ENCODE results near the gene EFCAB6.

The EFCAB6 gene

DNA sequence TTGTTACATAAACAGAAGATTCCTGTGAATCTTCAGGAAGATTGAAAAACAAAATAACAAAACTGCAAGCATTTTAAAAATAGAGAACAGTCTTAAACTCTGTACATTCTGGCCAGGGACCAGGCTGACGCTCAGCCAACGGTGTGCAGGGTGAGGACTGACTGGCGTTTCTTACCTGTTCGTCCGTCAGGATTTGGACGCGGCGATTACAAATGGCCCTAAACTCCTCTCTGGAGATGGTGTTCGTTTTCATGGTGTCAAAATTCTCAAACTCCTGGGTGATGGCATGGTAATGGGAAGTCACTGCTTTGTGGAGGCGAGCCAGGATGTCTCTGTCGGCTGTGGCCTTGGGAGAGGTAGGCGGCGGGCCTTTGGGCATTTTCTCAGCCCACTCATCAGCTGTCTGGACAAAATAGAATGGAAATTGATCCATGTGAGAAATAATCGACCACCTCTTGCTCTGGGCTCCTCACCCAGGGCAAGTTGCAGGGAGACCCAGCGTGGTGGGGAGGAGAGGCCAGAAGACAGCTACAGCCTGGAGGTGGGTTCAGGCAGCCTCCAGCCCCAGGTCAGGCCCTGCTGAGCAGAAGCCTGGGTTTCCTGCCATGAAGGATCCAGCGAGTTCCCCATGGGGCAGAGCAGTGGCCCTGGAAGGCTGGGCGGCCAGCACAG lies 257.3 kb downstream of the EFCAB6 start:
- DNase-seq (ENCODE audit: low read depth in 3 of 3, low spot score in 1 of 3): no peak

DNA sequence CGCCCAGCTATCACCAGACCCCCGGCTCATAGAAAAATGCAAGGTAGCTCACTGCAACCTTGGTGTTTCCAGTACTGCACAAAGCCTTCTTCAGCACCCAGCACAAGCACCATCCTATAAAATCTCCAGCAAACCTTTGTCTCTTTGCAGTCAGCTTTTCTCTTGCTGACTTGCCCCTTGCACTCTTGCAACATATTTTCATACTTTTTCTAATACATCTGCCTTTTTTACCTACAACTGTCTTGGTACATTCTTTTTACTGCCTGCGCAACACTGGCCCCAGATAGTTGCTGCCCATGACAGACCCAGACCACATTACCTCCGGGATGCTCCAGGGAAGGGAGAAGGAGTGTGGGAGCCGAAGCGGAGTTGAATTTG lies 257.9 kb downstream of the EFCAB6 start:
- DNase-seq (ENCODE audit: low read depth in 3 of 3, low spot score in 1 of 3): no peak

DNA sequence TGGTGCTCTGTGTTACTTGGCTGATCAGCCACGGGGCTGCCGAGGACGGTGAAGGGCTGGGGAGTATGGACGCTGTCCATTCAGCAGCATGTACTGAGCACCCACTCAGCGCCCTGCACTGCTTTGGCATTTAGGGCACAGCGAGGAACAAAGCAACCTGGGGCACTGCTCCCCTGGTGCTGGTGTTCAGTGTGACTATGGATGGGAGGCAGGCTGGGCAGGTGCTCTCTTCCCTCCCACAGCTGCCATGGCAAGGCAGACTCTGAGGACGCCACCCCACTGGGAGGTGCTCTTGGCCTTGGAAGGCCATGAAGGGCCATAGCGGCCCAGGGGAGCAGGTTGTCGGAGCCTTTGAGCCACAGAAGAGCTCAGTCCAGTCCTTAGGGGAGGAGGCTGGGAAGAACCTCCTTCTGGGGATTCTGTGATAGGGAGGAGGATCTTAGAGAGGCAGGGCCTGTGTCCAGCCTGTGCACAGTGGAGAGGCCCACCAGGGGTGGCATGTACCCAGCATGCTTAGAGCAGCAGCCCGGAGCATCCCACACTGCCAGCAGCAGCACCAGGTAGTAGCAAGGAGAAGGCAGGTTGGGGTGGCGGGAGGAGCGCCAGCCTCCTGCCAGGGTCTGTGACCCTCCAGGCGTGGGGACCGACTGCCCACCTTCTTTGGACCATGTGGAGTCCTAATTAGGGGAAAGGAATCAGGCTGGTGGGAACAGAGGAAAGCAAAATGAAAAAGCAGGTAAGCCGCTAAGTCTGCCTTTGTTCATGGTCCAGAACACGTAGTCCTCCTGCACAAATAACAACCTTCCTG lies 258.4 kb downstream of the EFCAB6 start:
- DNase-seq (ENCODE audit: low read depth in 3 of 3, low spot score in 1 of 3): no peak

DNA sequence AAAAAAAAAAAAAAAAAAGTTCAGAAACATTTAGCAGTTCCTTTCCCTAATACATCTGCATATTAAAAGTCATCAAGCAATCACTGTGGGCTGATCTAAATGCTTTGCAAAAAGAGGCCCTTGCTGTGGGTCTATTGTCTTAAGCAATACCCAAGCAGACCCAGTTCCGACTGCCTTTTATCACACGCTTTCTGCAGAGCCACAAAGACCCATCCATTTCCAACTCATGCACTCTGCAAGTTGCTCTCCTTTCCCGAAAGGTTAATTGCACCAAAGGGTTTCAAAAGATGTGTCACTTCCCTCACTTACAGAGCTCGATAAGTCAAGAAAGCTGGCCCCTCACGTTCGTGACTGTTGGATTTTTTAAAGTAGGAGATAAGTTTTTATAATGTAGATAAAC lies 261.4 kb downstream of the EFCAB6 start:
- no peak for DNase-seq (ENCODE audit: low read depth in 3 of 3, low spot score in 1 of 3)

DNA sequence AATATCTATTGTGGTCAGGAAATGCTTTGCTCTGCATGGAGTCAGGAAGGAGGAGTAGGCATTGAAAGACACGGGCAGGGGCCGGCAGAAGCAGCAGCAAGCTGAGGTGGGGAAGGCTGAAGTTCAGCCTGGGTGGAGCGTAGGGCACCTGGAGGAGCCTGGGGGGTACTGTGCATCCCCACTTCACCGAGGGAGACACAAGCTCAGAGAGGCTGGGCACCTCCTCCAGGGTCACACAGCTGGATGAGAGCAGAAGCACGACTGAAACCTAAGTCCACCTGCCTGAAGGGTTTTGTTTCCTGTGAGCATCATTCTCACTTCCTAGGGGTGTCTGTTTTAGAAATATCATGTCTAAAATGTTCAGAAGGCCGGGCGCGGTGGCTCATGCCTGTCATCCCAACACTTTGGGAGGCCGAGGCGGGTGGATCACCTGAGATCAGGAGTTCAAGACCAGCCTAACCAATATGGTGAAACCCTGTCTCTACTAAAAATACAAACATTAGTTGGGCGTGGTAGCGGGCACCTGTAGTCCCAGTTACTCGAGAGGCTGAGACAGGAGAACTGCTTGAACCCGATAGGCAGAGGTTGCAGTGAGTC lies 262.0 kb downstream of the EFCAB6 start:
- no peak for DNase-seq (ENCODE audit: low read depth in 3 of 3, low spot score in 1 of 3)

DNA sequence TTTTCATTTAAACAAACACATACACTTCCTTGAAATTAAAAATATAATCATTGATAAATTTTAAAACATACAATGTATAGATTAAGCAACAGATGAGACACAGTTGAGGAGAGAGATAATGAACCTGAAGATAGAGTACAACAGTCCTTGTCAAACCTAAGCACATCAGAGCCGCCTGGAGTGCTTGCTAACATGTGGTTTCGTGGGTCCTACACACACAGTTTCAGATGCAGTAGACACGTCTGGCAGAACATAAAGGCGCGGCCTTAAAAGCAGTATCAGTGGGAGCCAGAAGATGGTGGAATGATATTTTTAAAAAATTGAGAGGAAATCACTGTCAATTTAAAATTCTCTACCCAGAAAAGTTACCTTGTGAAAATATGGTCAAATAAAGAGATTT lies 265.9 kb downstream of the EFCAB6 start:
- no peak for DNase-seq (ENCODE audit: low read depth in 3 of 3, low spot score in 1 of 3)

DNA sequence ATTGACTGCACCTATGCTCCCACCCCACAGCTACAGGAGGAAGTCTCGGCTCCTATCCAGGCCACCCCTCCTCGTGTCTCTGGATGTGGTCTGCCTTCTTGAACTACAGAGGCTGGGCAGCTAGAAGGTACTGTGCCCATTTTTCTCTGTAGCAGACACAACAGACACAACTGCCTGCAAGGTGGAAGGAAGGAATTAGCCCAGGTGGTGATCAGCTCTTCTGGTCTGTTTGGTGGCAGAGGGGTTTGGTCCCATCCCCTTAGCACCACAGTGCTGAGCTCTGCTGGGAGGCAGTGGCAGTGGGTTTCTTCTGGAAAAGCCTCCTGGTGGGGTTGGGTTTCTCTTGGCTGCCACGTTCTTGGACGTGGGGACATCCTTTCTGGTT lies 267.8 kb downstream of the EFCAB6 start:
- no peak for DNase-seq (ENCODE audit: low read depth in 3 of 3, low spot score in 1 of 3)

DNA sequence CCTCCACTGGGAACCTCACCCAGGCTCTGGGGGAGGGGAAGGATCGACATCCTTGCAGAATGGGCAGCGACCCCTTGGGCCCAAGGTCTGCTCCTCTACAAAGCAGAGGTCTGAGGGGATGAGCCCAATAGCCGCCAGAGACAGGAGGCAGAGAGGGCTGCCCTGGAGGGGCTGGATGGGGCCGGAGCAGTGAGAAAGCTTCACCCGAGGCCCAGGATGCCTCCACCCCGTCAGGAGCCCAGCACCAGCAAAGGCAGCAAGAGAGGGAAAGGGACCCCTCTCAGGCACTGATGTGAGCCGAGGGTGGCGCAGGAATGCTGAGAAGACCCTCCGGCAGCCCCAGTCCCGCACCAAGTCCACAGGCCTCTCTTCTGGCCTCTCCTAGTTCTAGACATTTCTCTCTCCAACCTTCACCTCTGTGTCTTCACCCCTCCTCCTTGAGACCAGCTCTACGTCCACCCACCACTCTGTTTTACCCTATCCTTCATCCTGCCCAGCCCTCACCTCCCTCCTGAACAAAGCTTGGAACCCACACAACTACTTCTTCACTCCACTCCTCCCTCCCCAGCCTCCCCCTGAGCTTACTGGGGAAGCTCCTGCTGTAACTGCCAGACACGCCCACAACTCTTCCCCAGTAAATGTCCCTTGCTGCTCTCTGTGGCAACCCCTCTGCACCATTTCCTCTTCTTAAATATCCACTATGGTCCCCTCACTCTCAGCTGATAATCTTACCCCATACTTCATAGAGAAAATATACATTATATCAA lies 268.4 kb downstream of the EFCAB6 start:
- no peak for DNase-seq (ENCODE audit: low read depth in 3 of 3, low spot score in 1 of 3)

DNA sequence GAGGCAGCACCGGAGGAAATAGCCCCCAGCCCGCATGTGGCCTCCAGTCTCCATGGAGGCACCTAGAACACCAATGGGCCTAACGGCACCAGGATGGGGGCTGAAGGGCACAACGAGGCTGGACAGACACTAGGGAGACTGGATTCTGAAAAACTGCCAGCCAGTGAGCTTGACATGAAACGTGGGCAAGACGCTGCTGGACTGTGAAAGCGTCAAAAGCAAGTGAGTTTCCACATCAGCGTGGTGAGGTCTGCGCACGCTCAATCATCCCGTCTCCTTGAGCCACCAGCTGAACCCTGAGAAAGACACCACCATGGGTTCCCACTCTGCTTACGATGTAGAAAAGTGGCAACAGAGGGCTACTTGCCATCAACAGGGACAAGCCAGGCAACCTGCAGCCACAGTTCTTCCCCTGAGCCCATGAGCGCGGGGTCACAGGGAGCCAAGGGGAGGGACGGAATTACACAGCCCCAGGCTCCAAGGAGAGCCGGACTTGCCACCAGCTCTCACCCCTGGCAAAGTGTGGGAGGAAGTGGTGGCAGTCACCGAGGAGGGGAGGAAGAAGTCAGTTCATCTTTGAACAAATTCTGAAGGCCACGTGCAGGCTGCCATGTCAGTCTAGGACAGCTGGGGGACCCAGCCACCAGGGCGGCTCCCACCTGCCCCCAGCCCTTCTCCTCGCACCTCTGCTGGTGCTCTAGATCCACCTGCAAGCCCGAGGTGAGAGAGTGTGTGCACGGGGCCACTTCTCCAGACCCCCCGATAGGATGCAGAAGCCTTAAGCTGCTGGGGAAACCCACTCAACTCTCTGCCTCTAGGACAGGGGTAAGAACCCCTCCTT lies 269.2 kb downstream of the EFCAB6 start:
- no peak for DNase-seq (ENCODE audit: low read depth in 3 of 3, low spot score in 1 of 3)

DNA sequence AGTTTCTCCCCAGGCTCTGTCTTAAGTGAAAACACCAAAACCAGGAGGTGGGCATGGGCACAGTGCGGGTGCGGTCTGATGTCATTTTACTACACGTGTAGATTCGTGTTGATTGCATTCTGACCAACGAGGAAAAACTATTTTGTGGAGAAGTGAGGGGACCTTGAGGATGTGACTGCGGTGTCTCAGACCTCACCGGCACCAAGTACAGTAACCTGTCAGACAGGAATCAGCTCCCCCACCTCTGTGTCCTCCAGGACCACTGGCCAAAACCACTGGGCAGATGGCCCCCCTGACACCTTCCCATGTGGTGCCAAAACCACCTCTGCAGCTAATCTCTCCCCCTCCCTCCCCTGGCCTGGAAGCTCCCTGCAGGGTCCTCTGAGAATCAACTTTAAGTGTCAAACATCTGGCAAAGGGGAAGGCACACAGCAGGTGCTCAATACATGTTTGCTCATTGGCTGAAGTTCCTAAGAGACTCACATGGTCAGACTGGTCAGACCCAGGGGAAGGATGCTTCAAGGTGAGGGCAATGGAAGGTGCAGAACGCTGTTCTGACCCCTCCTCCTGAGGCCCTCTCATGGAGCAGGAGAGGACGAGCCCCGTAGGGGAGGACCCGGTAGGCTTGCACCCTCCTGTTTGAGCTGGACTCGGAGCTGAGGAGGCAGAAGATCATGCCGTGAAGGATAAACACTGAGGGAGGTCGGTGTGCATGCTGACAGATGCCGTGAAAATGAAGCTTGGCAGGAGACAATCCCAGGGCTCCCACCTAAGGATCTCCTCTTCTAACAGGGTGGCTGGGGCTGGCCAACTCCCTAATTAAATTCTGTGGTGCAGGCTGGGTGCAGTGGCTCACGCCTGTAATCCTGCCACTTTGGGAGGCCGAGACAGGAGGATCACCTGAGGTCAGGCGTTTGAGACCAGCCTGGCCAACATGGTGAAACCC lies 270.4 kb downstream of the EFCAB6 start:
- no peak for DNase-seq (ENCODE audit: low read depth in 3 of 3, low spot score in 1 of 3)

DNA sequence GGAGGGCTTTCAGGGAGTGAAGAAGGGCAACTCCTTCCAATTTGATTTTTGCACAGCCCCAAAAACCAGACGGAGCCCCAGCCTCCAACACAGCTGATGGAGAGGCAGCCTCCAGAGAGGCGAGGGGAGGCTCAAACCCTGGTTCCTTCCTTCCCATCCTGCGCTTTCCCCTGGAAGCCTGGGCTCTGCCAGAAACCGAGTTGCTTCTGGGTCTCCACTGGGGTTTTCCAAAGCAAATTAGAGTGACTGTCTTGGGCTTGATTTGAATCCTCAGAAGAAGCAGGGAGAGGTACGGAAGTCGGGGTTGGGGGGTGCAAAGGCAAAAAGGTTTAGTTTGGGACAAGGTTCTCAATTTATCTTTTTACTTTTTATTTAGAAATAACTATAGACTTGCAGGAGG lies 271.1 kb downstream of the EFCAB6 start:
- no peak for DNase-seq (ENCODE audit: low read depth in 3 of 3, low spot score in 1 of 3)

DNA sequence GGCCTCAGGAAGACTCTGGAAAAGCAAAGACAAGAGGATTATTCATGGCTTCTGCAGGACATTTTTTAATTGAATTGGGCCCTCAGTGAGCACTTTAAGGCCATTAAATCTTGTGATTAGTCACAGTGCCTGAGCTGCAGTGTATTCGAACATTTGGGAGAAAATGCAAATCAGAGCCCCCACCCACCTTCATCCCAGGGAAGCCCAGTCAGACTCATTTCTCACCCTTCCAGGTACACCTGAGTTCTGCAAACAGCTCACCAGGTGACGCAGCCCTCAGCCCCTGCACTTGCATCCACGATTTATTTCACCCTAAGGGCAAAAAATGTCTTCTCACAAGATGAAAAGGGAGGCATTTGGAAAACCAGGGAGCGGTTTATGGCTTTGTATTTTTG lies 271.6 kb downstream of the EFCAB6 start:
- no peak for DNase-seq (ENCODE audit: low read depth in 3 of 3, low spot score in 1 of 3)

DNA sequence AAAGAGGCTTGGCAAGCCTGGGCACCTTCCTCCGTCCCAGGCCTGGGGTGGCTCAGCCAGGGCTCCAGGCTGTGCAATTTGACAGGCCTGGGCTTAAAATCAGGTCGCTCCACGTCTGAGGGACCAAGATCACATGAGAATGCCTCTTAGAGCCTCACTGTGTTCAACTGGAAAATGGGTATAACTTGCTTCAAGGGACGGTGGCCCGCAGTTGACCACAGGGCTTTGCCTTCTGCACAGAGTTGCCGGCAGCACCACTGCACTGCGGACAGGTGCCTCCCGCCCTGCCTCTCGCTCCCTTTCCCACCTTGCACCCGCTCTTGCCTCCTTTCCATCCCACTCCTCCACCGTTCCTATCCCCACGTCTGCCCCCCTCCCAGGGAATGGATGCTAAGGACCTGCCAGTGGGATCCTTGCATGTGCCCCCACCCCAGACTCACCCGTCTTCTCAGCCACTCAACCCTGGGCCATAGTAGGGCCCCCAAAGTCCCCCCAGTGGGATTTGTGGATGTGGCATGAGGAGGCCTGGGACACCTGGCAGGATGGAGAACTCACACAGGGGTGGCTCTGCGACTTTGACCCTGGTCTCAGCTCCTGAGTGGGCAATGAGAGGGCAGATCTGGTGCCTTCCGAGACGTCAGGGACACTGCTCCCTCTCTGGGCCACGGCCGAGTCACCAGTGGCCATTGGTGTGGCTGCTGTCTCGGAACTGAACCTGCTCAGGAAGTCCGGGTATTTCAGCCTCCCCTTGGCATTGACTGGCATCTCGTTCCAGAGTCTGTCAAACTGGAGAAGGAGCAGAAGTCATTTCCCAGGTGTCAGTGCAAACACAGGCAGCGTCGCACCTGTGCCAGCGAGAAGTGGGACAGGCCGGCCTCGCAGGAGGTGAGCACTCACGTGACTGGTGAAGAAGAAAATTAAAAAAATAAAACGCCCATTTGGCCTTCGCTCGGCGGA lies 272.3 kb downstream of the EFCAB6 start:
- DNase-seq (ENCODE audit: low read depth in 3 of 3, low spot score in 1 of 3): no peak

DNA sequence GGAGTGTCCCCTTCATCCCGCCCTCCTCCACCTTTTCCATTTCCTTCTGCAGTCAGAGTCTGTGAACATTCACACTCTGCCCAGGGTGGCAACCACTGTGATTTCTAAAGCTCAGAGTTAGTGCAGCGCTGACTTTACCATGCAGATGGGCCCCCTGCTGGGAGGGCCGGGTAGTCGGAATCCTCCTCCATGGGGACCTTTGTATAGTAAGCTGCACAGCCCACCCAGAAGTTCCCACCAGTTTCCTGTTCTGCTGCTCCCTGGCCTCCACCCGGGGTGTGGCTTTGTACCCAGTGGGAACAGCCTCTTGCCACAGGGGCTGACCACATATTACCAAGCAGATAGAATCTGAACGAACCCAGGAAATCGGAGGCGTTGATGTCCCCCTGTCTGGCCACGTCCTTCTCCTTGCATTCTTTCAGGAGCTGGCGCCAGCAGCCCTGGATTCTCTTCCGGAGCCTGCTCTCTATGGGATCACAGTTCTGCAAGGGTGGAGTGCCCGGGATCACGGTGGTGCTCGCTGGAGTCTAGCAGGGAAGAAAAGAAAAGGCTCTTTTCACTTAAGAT lies 275.0 kb downstream of the EFCAB6 start:
- no peak for DNase-seq (ENCODE audit: low read depth in 3 of 3, low spot score in 1 of 3)

DNA sequence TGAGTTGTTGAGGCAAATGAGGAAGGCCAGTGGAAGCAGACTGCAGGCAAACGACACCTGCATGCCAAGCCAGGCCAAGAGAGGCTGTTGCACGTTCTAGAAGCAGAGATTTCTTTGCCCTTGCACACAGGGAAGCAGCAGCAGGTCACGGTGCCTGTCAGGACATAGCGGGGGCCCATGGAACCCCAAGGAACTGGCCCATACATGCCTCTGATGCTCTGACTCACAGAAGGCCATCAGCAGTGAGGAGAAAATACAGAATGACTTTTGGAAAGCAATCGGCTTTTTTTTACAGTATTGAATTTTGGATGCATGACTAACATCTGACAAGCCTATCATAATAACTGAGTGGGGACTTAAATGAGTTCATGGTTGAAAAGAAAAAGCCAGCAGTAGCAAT lies 276.4 kb downstream of the EFCAB6 start:
- DNase-seq (ENCODE audit: low read depth in 3 of 3, low spot score in 1 of 3): no peak

DNA sequence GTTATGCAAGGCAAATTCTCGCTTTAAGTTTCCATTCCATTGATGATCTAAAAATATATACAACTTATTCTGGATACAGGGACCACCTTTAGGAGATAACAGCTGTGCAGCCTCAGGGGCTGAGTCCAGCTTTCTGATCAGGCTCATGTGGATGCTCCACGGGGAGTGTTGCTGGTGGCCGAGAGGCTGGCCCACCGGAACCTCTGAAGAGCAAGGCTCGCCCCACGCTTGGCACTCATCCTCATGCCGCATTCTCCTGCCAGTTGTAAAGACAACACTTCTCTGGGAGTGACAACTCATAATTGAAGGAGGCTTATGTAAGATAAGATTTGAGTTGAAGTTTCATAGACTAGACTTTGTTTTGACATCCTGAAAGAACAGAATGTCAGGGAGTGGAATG lies 276.8 kb downstream of the EFCAB6 start:
- no peak for DNase-seq (ENCODE audit: low read depth in 3 of 3, low spot score in 1 of 3)

DNA sequence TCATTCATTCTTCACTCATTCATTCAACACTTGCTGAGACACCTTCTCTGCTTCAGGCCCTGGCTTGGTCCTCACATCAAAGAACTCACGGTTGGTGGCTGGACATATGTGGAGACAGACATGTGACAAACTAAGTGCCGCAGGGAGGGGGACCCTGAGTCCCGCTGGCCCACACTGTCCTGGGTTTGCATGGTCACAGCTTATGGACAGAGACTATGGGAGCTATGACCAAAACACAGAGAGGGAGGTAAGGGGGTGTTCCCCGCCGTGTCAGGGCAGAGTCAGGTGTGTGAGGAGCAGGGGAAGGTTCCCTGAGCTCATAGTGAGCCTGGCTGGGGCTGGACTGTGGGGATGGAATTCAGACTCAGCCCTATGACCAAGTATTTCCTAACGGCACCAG lies 277.2 kb downstream of the EFCAB6 start:
- no peak for DNase-seq (ENCODE audit: low read depth in 3 of 3, low spot score in 1 of 3)

DNA sequence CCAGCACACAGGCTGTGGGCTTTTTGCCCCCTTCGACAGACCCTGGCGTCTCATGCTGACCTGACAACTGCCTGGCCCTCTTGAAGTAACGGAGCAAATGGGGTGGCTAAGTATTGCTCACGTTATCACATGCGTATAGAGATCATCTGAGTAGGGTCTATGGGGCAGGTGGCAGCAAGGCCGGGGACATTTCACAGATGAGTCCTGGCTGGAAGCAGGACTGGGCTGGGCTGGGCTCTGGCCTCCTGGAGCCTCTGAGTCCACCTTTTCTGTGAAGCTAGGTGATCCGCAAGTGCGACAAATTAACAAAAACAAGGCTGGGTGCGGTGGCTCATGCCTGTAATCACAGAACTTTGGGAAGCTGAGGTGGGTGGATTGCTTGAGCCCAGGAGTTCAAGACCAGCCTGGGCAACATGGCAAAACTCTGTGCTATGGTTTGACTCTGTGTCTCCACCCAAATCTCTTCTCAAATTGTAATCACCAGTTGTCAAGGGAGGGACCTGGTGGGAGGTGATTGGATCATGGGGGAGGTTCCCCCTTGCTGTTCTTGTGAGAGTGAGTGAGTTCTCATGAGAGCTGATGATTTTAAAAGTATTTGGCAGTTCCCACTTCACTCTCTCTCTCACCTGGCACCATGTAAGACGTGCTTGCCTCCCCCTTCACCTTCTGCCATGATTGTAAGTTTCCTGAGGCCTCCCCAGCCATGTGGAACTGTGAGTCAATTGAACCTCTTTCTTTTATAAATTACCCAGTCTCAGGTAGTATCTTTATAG lies 278.3 kb downstream of the EFCAB6 start:
- DNase-seq (ENCODE audit: low read depth in 3 of 3, low spot score in 1 of 3): no peak
